GM21528 (cell line): ENCODE results near the gene MYO7B.

Experiments used
- ATAC-seq: cut with Tn5 transposase; IDR thresholded peaks from one replicate; pipeline ENCODE4 v1.9.1; 2021; ENCODE audit warnings: mild to moderate bottlenecking, moderate library complexity; ENCODE audit not compliant: unreplicated experiment, low FRiP score

Gene MYO7B

GRCh38 chr2:127644066-127645025, 108.9 kb downstream of the MYO7B start:
- ATAC-seq: no peak

GRCh38 chr2:127645026-127645394, 109.5 kb downstream of the MYO7B start:
- ATAC-seq: no peak

GRCh38 chr2:127645395-127646291, 110.2 kb downstream of the MYO7B start, which contains the start of gene GPR17:
Gene GPR17 (plus strand): TSS chr2:127646153. CDS start chr2:127650736, 4,583 bp downstream.
- ATAC-seq: no peak

GRCh38 chr2:127646487-127647241, 111.2 kb downstream of the MYO7B start:
- ATAC-seq: no peak

- ATAC-seq: no peak
Measured at GRCh38 chr2:127647242-127648190, 112.0 kb downstream of the MYO7B start.

- no peak for ATAC-seq
Measured at GRCh38 chr2:127648321-127648720, 112.8 kb downstream of the MYO7B start.

- no peak for ATAC-seq
Measured at GRCh38 chr2:127649100-127649611, 113.7 kb downstream of the MYO7B start.

- no peak for ATAC-seq
Measured at GRCh38 chr2:127649684-127650040, 114.2 kb downstream of the MYO7B start.

GRCh38 chr2:127650041-127650784, 114.7 kb downstream of the MYO7B start:
- ATAC-seq: no peak

- no peak for ATAC-seq
Measured at GRCh38 chr2:127650785-127651380, 115.4 kb downstream of the MYO7B start.

GRCh38 chr2:127651381-127651809, 115.9 kb downstream of the MYO7B start:
- no peak for ATAC-seq

GRCh38 chr2:127651971-127652550, 116.6 kb downstream of the MYO7B start:
- ATAC-seq: no peak

- no peak for ATAC-seq
Measured at GRCh38 chr2:127652786-127653357, 117.4 kb downstream of the MYO7B start.

- ATAC-seq: no peak
Measured at GRCh38 chr2:127653421-127654083, 118.1 kb downstream of the MYO7B start.

GRCh38 chr2:127654084-127654837, 118.8 kb downstream of the MYO7B start:
- ATAC-seq: no peak

GRCh38 chr2:127654838-127655175, 119.3 kb downstream of the MYO7B start:
- ATAC-seq: no peak
